Lower leg skin (tissue), 4 donors: Measurements from ENCODE around the gene TARDBP. TPM values are rescaled to one million over a fixed set of nuclear protein-coding genes. Genes with fewer than 3 reads are reported as not detected.

Experiments
- DNase-seq, 2 donors: peaks; one replicate each; pipeline ENCODE4 v3.0.0-alpha.2; 2019; ENCODE audit warnings: low spot score in 2 of 2
- H3K4me3 ChIP-seq: fragments of 200-600 bp; sonication (generic); 2 replicates; pipeline ENCODE4 v1.5.1; 2017; ENCODE audit warnings: mild to moderate bottlenecking, low read depth; ENCODE audit not compliant: poor library complexity, severe bottlenecking
- POLR2A ChIP-seq, 2 donors: fragments of 450-650 bp; IDR thresholded peaks; one replicate each; pipeline ENCODE4 v1.6.1; 2016 to 2017; ENCODE audit warnings: antibody characterized with exemption in 2 of 2, mild to moderate bottlenecking in 1 of 2, moderate library complexity in 1 of 2
- WGBS, 2 donors: methylation state at CpG; one replicate each; pipeline ENCODE4 v1.1.5; 2018; 5-methylcytosine and 5-hydroxymethylcytosine counted together
- intact Hi-C: fragments of 100-400 bp; cut with DNase I; formaldehyde crosslinking; loops from one replicate; pipeline ENCODE4 v1.15.0; 2023; ENCODE audit warnings: low total_unique reads
- total RNA-seq, 4 donors: library from RNA; depleted of rRNA; stranded (reverse); fragments of >200 nt; gene quantifications; one replicate each; pipeline ENCODE4 v1.1.0, GENCODE V29; 2016
- TF ChIP-seq, protein P1 (sequence below), 3 donors: fragments of 450-650 bp; IDR thresholded peaks; one replicate each; pipeline ENCODE4 v1.5.1; 2016; ENCODE audit warnings: antibody characterized with exemption in 3 of 3, mild to moderate bottlenecking in 3 of 3, moderate library complexity in 2 of 3

Gene TARDBP
- total RNA-seq: 100 to 1,000 TPM in 3 of 4 donors, 10 to 100 TPM in 1; 63.5 to 169 (median 125) TPM

DNA sequence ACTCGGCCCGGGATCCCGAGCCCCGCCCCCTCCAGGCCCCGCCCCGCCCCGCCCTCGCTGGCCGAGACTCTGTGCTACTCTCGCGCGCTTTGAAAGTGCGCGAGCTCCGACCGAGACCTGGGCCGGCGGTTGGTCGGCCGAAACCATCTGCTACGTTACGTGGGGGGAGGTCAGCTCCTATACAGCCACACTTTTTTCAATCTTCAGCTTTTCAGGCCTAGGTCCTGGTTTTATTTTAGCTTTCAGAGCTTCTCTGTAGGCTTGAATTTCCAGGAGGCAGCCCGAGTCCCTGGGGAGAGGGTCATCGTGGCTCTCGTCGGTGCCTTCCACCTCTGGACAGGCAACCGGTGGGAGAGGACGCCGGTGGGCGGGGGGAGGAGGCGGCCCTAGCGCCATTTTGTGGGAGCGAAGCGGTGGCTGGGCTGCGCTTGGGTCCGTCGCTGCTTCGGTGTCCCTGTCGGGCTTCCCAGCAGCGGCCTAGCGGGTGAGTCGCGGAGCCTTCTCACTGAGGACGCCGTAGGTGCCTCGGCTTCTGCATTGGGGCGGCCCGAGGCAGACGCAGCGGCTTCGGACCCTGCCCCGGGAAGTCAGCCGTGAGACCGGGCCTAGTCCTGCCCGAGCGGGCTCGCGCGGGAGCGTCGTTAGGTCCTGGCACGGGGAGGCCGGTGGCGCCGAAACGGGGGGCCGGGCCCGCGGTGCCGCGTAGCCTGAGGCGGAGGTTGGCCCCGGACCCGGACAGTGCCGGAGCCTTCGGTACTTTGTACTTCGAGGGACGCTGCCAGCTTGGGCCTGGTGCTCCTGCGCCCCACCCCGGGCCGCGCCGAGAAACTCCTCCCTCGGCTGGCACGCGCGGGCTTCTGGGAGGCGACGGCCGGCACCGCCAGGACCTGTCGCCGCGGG lies at the start of gene TARDBP:
Gene TARDBP, plus strand, starts transcription at position 395 of the 900 bp plus-strand sequence. CDS start 1,074 bp downstream, outside the sequence.
- DNase-seq: peak; percentile 81 to 98
- H3K4me3 ChIP-seq: peak within 1 kb of the TSS; percentile 94
- intact Hi-C loops: no loop called here
- 0 to 1% methylated on average over 42 to 57 of the region's 94 CpGs for WGBS, 2 donors
- TF ChIP-seq, protein P1, sequence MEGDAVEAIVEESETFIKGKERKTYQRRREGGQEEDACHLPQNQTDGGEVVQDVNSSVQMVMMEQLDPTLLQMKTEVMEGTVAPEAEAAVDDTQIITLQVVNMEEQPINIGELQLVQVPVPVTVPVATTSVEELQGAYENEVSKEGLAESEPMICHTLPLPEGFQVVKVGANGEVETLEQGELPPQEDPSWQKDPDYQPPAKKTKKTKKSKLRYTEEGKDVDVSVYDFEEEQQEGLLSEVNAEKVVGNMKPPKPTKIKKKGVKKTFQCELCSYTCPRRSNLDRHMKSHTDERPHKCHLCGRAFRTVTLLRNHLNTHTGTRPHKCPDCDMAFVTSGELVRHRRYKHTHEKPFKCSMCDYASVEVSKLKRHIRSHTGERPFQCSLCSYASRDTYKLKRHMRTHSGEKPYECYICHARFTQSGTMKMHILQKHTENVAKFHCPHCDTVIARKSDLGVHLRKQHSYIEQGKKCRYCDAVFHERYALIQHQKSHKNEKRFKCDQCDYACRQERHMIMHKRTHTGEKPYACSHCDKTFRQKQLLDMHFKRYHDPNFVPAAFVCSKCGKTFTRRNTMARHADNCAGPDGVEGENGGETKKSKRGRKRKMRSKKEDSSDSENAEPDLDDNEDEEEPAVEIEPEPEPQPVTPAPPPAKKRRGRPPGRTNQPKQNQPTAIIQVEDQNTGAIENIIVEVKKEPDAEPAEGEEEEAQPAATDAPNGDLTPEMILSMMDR (IDR thresholded peaks at IDR 0.05): no peak
- TF ChIP-seq POLR2A (IDR thresholded peaks at IDR 0.05): peak in 1 of 2 donors; percentile 77

DNA sequence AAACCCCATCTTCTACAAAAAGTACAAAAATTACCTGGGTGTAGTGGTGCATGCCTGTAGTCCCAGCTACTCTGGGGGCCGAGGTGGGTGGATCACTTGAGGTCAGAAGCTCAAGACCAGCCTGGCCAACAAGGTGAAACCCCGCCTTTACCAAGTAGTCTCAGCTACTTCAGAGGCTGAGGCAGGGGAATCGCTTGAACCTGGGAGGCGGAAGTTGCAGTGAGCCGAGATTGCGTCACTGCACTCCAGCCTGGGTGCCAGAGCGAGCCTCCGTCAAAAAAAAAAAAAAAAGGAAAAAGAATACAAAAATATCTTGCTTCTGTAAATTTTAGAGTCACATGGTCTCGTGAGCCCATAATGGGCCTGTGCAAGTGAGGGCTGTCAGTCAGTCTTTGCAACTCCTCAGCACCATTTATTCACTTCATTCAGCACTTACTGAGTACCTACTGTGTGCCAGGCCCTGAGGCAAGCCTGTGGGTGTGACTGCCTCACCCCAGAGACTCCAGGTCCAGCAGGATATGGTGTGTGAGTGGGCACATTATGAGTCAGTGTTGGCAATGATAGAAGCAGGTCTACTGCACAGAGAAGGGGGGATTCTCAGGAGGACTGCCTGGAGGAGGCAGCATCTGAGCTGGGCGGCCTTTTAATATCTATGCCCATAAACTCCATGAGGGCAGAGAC lies 46.8 kb upstream of the TARDBP start:
- H3K4me3 ChIP-seq: no peak overlapping the region
- 25 to 38% methylated on average over 10 of the region's 10 CpGs for WGBS, 2 donors
- no peak for DNase-seq
- TF ChIP-seq, protein P1 (IDR thresholded peaks at IDR 0.05): no peak
- TF ChIP-seq POLR2A (IDR thresholded peaks at IDR 0.05): no peak
- intact Hi-C loops: no loop called here

DNA sequence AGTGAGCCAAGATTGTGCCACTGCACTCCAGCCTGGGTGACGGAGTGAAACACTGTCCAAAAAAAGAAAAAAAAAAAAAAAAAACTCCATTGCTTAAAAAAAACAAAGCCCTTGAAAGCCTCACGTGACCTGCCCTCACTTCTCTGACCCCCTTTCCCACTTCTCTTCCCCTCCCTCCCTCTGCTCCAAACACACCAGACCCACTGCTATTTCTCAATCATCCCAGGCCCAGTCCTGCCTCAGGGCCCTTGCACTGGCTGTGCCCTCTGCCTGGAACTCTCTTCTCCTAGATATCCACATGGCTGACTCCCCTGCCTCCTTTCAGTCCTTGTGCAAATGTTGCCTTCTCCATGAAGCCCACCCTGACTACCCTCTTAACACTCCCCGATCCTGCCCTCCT lies 45.4 kb upstream of the TARDBP start:
- intact Hi-C loops: no loop called here
- 87% methylated on average over 3 of the region's 3 CpGs for WGBS, 2 donors
- no peak for TF ChIP-seq POLR2A (IDR thresholded peaks at IDR 0.05)
- TF ChIP-seq, protein P1 (IDR thresholded peaks at IDR 0.05): no peak
- no peak for DNase-seq
- H3K4me3 ChIP-seq: no peak overlapping the region

DNA sequence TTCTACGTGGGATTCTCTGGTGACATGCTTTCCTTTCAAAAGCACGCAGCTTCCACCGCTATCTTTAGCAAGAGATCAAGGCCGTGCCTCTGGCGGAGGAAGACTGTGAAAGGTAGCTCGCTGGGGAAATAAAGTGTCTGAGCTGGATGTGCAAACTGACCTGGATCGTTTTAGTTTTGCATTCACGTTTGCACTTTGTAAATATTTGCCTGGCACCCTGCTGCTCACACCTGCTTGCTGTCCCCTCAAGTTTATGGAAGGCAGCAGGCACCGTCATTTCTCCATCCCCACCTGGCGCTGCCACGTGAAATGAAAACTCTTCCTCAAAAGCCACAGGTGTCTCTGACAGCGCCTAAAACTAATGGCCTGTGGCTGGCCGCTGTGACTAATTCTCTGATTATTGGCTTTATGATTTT lies 44.0 kb upstream of the TARDBP start:
- intact Hi-C loops: no loop called here
- WGBS, 2 donors: 54 to 58% methylated on average over 13 of the region's 13 CpGs
- DNase-seq: no peak
- no peak for TF ChIP-seq POLR2A (IDR thresholded peaks at IDR 0.05)
- TF ChIP-seq, protein P1 (IDR thresholded peaks at IDR 0.05): no peak
- H3K4me3 ChIP-seq: no peak overlapping the region

DNA sequence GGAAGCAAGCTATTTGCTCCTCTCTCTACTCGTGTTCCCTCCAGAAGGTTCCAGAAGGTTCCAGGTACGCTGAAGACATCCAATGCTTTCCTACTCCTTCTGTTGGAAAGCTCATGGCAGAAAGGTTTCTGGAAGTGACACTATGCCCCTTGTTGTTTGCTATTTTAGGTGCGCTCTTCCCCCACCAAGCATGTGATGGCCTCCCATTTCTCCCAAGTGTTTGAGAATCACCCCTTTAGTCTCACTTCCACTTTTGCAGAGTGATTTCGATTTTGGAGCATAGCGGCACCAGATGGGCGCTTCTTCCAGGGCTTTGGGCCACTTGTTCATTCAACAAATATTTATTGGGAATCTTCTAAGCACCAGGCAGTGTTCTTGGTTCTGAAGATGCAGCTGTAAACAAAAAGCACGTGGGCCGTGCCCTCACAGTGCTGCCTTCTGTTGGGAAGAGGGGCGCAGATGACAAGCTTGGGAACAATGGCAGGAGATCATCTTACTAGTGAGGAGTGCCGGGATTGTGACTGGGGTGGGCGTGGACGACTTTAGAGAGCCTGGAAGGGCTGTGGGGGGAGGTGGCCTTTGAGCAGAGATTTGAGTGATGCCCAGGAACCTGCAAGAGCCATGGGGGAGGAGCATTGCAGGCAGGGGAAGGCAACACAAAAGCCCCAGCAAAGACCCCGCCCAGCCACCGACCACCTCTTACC lies 43.0 kb upstream of the TARDBP start:
- TF ChIP-seq, protein P1 (IDR thresholded peaks at IDR 0.05): no peak
- no peak for TF ChIP-seq POLR2A (IDR thresholded peaks at IDR 0.05)
- no peak for DNase-seq
- intact Hi-C loops: no loop called here
- 65 to 76% methylated on average over 14 of the region's 14 CpGs for WGBS, 2 donors
- no peak overlapping the region for H3K4me3 ChIP-seq
